GM19372 (cell line): Measurements from ENCODE around the gene DTNA.

Experiments used
- ATAC-seq: cut with Tn5 transposase; IDR thresholded peaks from one replicate; pipeline ENCODE4 v1.9.1; 2021; ENCODE audit warnings: mild to moderate bottlenecking, low read depth, moderate library complexity; ENCODE audit not compliant: unreplicated experiment

DTNA gene

DNA sequence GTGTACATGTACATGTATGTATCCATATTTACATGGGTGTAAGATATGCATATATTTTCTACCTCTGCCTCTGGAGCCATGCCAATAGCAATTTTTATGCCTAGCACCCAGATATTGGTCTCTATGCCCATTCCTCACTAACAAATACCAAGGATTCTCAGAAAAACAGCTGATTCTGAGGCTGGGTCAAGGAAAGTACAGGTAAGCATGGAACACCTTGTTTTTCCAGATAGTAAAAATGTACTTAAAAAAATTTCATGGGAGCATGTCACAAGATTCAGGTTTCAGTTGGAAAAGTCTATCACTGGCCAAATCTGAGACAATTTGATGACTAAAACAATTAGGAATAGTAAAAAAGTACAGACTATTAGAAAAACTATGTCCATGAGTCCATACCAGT lies 216.6 kb downstream of the DTNA start:
- no peak for ATAC-seq

DNA sequence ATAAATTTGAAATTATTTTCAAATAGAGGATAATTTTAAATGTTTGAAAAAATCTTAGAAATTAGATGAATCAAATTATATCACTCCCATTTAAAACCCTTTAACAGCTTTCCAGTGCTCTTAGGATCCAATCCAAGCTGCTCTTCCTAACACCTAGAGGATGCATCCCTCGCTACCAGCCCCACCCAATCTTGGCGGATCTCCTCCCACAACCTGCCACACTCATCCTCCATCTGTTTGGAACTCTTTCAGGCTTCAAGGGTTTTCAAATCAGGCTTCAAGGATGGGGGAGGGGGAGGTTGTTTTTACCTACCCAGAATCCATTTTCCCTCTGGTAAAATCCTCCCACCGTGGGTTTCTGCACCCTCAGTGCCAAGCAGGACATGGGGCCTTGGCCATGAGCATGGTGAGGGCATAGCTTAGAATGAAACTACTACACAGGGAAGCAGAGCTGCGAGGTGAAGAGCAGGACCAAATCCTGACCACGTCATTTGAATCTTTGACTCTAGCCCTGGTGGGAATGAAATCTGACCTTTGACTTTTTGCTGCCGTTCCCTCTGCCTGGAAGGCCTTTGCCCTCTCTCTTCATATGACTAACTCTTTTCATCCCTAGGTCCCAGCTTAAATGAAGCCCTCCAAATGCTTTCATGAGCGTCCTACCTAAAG lies 218.1 kb downstream of the DTNA start:
- no peak for ATAC-seq

DNA sequence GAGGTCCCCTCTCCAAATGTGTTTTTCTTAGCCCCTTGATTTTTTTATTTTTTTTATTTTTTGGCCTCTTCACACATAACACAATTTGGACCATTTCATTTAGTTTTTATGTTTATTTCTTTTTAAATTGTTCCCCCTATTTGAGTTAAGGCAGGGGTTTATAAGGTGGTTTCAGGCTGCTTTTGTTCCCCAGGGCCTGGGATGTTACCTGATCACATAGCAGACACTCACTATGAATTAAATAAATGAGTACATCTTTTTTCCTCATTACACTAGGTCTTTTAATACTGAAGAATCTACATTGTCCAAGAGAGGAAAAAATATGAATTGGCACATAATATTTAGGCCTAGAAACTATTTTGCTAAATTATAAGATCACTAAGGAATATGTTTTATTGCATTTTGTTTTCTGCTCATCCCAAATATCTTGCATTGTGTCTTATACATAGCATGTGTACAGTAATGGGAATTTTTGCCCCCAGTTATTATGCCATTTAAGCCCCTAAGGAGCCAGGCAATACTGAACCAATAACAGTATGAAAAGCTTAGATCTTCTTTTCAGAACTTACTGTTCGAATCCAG lies 218.7 kb downstream of the DTNA start:
- no peak for ATAC-seq

DNA sequence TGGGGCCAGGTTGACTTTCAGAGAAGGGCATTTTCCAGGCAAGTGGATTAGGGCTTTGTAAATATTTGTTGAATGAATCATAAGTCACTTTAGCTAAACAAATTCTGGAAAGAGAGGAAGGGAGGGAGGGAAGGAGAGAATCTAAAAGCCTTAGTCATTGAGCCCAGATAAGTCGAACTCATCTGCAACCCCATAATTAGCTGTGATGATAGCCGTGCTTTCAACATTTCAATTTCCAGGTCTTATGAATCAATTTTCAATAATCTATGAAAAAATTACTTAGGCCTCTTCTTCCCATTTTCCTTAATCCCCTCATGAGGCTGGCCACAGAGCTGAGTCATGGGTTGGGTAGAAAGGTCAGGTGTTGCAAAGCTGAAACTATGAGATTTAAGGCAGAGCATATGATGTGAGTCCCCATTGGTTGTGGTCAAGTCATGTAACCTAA lies 219.3 kb downstream of the DTNA start:
- ATAC-seq = no peak

DNA sequence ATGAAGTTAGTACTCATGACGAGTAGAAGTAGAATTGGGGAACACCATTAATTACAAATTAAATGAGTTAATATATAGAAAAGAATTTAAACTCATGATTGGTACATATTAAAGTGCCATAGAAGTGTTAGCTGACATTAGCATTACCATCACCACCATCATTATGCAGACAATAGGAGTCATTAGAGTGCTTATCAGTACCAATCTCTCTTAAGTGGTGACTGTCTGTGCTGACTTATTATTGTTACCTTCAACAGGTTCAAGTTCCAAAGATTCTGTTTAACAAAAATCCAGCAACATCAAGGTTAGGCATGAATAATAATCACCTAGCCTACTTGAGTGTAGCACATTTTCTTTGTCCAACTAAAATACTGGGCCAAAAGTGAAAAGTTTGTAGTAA lies 222.3 kb downstream of the DTNA start:
- ATAC-seq = no peak

DNA sequence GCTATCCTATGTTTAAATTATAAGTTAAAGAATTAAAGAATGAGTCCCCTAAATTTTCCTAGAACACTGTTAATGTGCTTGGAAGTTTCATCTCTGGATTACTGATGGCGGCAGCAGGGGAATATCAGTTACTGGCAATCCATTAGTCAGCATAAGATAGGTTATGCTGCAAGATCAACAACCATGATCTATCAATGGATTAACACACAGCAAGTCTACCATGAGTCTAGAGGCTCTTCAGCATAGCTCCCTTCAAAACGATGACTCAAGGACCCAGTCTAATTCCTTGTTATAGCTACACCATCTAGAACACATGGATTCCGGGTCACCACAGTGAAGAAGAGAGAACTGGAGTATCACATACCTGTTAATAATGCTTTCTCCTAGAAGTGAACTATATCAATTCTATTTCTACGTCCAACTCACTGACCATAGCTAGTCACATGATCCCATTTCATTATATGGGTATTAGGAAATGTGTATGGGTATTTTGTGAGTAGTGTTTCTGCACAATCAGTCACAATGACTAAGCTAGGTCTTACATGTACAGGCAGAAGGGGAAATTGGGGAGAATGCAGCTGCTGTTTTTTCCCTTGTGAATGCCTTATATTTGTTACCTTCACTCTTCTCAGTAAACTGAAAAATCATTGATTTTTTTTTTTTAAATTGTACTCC lies 222.8 kb downstream of the DTNA start:
- no peak for ATAC-seq

DNA sequence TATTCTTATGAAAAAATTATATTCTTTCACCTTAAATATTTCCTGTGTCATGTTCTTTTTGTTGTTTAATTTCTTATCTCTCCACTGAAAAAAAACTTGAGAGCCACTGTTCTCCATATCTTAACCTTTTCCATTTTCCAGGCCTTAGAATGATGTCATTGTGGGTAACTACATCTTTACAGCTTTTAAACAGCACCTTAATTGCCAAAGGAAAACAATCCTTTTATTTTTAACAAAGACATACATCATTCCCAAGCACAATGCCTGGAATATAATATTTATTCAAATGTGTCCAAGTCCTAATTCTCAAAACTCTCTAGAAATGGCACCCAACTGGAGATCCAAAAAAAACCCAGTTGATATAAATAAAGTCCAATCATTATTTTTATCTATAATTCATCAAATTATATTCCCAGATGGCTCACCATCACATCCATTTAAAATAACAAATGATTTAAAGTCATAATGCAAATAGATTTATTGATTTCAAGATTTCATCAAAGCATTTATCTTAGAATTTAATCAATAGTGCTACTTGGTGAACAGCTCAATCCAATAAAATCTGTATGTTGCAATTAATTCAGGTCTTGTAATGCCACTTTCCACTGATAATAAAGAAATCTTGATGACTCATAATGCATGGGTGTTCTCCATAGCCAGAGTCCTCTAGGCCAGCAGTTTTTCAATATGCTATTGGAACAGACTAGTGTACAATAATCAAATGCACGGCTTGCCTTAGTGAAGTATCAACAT lies 224.0 kb downstream of the DTNA start:
- ATAC-seq = no peak

DNA sequence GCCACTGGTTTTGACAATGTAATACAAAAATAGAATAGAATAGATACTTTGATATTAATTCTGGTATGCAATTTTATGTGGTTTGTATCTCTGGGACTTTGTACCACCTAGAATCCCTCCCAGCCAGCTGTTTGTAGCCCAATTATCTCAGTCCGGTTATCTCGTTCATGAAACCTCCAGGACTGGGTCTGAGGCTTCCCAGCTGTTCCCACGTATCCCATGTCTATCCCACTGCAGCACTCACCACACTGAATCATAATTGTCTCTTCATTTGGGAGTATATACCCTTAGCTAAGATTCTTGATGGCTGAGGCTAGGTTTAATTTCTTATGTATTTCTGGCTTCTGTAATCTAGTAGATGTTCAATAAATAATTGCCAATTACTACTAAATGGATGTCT lies 226.7 kb downstream of the DTNA start:
- ATAC-seq = no peak

DNA sequence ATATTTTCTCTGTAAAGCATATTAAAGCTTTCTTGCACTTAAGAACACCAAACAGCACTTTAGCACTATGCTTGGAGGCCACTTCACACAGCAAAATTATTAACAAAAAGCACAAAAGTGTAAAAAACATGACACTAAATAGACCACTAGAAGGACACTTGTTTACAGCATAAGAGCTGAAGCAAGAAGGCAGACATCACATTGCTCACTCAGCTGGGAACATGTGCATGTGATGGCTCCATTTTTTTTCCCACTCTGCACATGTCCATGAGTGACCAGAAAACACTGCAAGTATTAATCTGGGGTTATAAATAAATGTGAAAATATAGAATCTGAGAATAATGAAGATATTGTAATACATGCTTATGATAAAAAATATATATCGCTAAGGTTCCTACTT lies 228.0 kb downstream of the DTNA start:
- no peak for ATAC-seq
